K562 (cell line): ENCODE results near the gene LGR6. TPM values are rescaled to one million over a fixed set of nuclear protein-coding genes. Genes with fewer than 3 reads are reported as not detected.

ENCODE experiments used
- ATAC-seq: fragments of 200-7000 bp; cut with Tn5 transposase; 3 replicates; pipeline ENCODE4 v1.9.1; 2020; ENCODE audit warnings: moderate library complexity
- BruUV-seq: library from RNA; stranded (reverse); fragments of 400-500 nt; replicated peaks from 2 replicates; lab custom pipeline; 2021; lab: Mats Ljungman, UMichigan
- CTCF ChIA-PET: fragments of 300-600 bp; formaldehyde crosslinking; extraction: SDS; loops from one replicate; lab custom pipeline; 2021; ENCODE audit warnings: low intra/inter-chr PET ratio; lab: Yijun Ruan, JAX
- POLR2A ChIA-PET: fragments of 300-600, 350-650 bp; sonication (Branson Sonifier 250); formaldehyde crosslinking; extraction: SDS; loops from one replicate; lab custom pipeline; 2021; ENCODE audit warnings: antibody characterized with exemption, inconsistent platforms; lab: Yijun Ruan, JAX
- DNase-seq, 4 experiments: peaks; one replicate each; pipeline versions ENCODE4 v3.0.0 to v3.0.0-alpha.2; 2011 to 2018; ENCODE audit warnings: low spot score in 3 of 4, mixed read lengths in 3 of 4; ENCODE audit errors: extremely low read depth in 1 of 4
- FAIRE-seq: peaks from 2 replicates; lab custom pipeline; 2011; peaks lifted over from hg19 to GRCh38; lab: Jason Lieb, UNC
- H2AFZ ChIP-seq: 2 replicates; pipeline ENCODE4 v1.6.0; 2011; ENCODE audit warnings: low read depth, low read length, control low read depth, inconsistent platforms
- H3K27ac ChIP-seq: fragments of 200-600 bp; 3 replicates; pipeline ENCODE4 v1.8.0; 2011; ENCODE audit warnings: low read depth, mild to moderate bottlenecking, control low read depth, inconsistent platforms, low read length, moderate library complexity, mixed read lengths; ENCODE audit errors: extremely low read depth
- H3K27me3 ChIP-seq, 2 experiments: fragments of 300-600 bp in 1 of 2; 2 replicates in 1 of 2; 3 replicates in 1 of 2; pipeline versions ENCODE4 v1.6.0 to v1.8.0; 2011; ENCODE audit warnings: inconsistent platforms in 2 of 2, low read length in 2 of 2, mild to moderate bottlenecking in 1 of 2, mixed read lengths in 1 of 2, moderate library complexity in 1 of 2; ENCODE audit not compliant: control insufficient read depth in 2 of 2, insufficient read depth in 2 of 2
- H3K36me3 ChIP-seq: fragments of 300-600 bp; 3 replicates; pipeline ENCODE4 v1.8.0; 2011; ENCODE audit warnings: mild to moderate bottlenecking, low read length, inconsistent platforms; ENCODE audit not compliant: control insufficient read depth, insufficient read depth
- H3K4me1 ChIP-seq, 2 experiments: fragments of 200-600 bp in 1 of 2; replicated peaks in 1 of 2; 2 replicates in 1 of 2; 3 replicates in 1 of 2; pipeline versions ENCODE4 v1.5.1 to v1.8.0; 2011; ENCODE audit warnings: inconsistent platforms in 2 of 2, low read length in 2 of 2, mild to moderate bottlenecking in 1 of 2, mixed read lengths in 1 of 2, moderate library complexity in 1 of 2; ENCODE audit not compliant: control insufficient read depth in 2 of 2, insufficient read depth in 2 of 2
- H3K4me2 ChIP-seq: 2 replicates; pipeline ENCODE4 v1.6.1; 2011; ENCODE audit warnings: low read length, control low read depth, inconsistent platforms, mixed read lengths; ENCODE audit not compliant: insufficient read depth
- H3K4me3 ChIP-seq: fragments of 200-600 bp; sonication (generic), shearing (Covaris generic); 2 replicates; pipeline ENCODE4 v1.5.1; 2016; ENCODE audit warnings: control low read depth, inconsistent platforms
- H3K79me2 ChIP-seq: fragments of 200-600 bp; 3 replicates; pipeline ENCODE4 v1.8.0; 2011; ENCODE audit warnings: low read length, inconsistent platforms; ENCODE audit not compliant: control insufficient read depth, insufficient read depth
- H3K9ac ChIP-seq, 2 experiments: 2 replicates each; pipeline versions ENCODE4 v1.6.0 to v1.6.1; 2011; ENCODE audit warnings: low read depth in 2 of 2, low read length in 2 of 2, control low read depth in 1 of 2, inconsistent platforms in 1 of 2, mild to moderate bottlenecking in 1 of 2, mixed read lengths in 1 of 2; ENCODE audit not compliant: insufficient read depth in 1 of 2
- H3K9me1 ChIP-seq: one replicate; pipeline ENCODE4 v1.6.0; 2011; ENCODE audit warnings: inconsistent platforms, mild to moderate bottlenecking, low read length, moderate library complexity; ENCODE audit not compliant: control insufficient read depth, insufficient read depth
- H3K9me3 ChIP-seq: replicated peaks from 2 replicates; pipeline ENCODE4 v1.5.1; 2011; ENCODE audit warnings: low read depth, low read length, inconsistent platforms; ENCODE audit not compliant: control insufficient read depth, insufficient read depth
- H4K20me1 ChIP-seq: replicated peaks from 2 replicates; pipeline ENCODE4 v1.6.1; 2011; ENCODE audit warnings: low read length, inconsistent platforms, mixed read lengths; ENCODE audit not compliant: control insufficient read depth, insufficient read depth
- CBX3 ChIP-seq, 2 experiments: IDR thresholded peaks; 1 replicate in 1 of 2; 2 replicates in 1 of 2; pipeline ENCODE4 v1.6.1; 2012; ENCODE audit warnings: inconsistent platforms in 2 of 2, low read length in 2 of 2, borderline replicate concordance in 1 of 2, control low read depth in 1 of 2
- FOXP1 ChIP-seq: sonication (generic); formaldehyde crosslinking; IDR thresholded peaks from 2 replicates; pipeline ENCODE4 v1.8.0; 2022; ENCODE audit warnings: mild to moderate bottlenecking, missing genetic modification reagents
- KDM1A ChIP-seq, 2 experiments: fragments of 450-650 bp; IDR thresholded peaks; 2 replicates each; pipeline ENCODE4 v1.6.1; 2016; ENCODE audit warnings: mild to moderate bottlenecking in 2 of 2
- KLF13 ChIP-seq: fragments of 450-650 bp; IDR thresholded peaks from 2 replicates; pipeline ENCODE4 v1.6.1; 2016; ENCODE audit warnings: missing genetic modification characterization, low read depth, mild to moderate bottlenecking, missing compliant biosample characterization, moderate library complexity, borderline replicate concordance
- TEAD4 ChIP-seq, 2 experiments: sonication (generic) in 1 of 2; formaldehyde crosslinking in 1 of 2; IDR thresholded peaks; 2 replicates each; pipeline versions ENCODE4 v1.6.1 to v1.8.0; 2012 to 2022; ENCODE audit warnings: borderline replicate concordance in 1 of 2, inconsistent platforms in 1 of 2, low read length in 1 of 2, mild to moderate bottlenecking in 1 of 2, missing genetic modification reagents in 1 of 2
- WGBS: fragments of 100-300 bp; shearing (Covaris generic); methylation state at CpG from one replicate; pipeline ENCODE4 v1.1.6; 2016; ENCODE audit warnings: low coverage, mixed read lengths; ENCODE audit not compliant: insufficient coverage; ENCODE audit errors: missing lambda C conversion rate; 5-methylcytosine and 5-hydroxymethylcytosine counted together
- in situ Hi-C: fragments of 300-500 bp; cut with MboI; formaldehyde crosslinking; loops from 4 replicates; pipeline ENCODE4 v1.15.0; 2018; ENCODE audit warnings: inconsistent platforms, mixed read lengths
- intact Hi-C: fragments of 100-400 bp; cut with micrococcal nuclease; formaldehyde crosslinking; loops from 2 replicates; pipeline ENCODE4 v1.14.2; 2022
- polyA plus RNA-seq, 8 experiments: library from polyadenylated mRNA; depleted of rRNA in 4 of 8; stranded (reverse) in 5 of 8; unstranded in 3 of 8; fragments of >200 nt; fragmentation: Nextera tagmentation in 2 of 8; fragmentation: Illumina TruSeq in 1 of 8; extraction: Ambion mirVana in 2 of 8; extraction: Trizol in 1 of 8; gene quantifications; 2 replicates each; pipeline versions ENCODE4 v1.2.1 to v1.2.3, GENCODE V29; 2011 to 2014; ENCODE audit warnings: inconsistent platforms in 1 of 8, missing spikeins in 1 of 8
- total RNA-seq, 7 experiments: library from RNA; depleted of rRNA in 6 of 7; stranded (reverse); fragments of >200 nt in 6 of 7; fragmentation: Illumina TruSeq in 2 of 7; extraction: Trizol in 2 of 7; gene quantifications; 2 replicates each; pipeline versions ENCODE4 v1.2.1 to v1.2.3, GENCODE V29; 2011 to 2021; ENCODE audit warnings: low replicate concordance in 1 of 7

Gene LGR6
- total and polyA plus RNA-seq, 9 of the 15 experiments (the other 6 are each of a cell fraction or from before 2014, with no cell fraction given), result 0.01 to 0.54 (median 0.17) TPM; not detected in 1

- Histone ChIP-seq H2AFZ (no peak overlapping the region), H4K20me1 (peaks cover 4% of the 10 kb centered on the region; the same call in 1 of the 2 replicates), H3K9me3 (no peaks in the 10 kb centered on the region), H3K27me3 (peaks cover 46 to 74% of the 10 kb centered on the region in 2 experiments), H3K9ac (no peak overlapping the region), H3K27ac (no peak overlapping the region), H3K79me2 (no peaks in the 10 kb centered on the region), H3K9me1 (no peaks in the 10 kb centered on the region), H3K4me2 (no peak overlapping the region), H3K4me3 (no peak overlapping the region), H3K36me3 (no peaks in the 10 kb centered on the region), H3K4me1 (no peaks in the 10 kb centered on the region)
- TF ChIP-seq KDM1A (IDR thresholded peaks at IDR 0.05), result no peak
- TF ChIP-seq TEAD4 (IDR thresholded peaks at IDR 0.05; ENCODE audit: low read length), result no peak
- no peak for TF ChIP-seq TEAD4 (CRISPR knock-in tag; IDR thresholded peaks at IDR 0.05; ENCODE audit: borderline replicate concordance)
- no peak for TF ChIP-seq CBX3 (IDR thresholded peaks at IDR 0.05; ENCODE audit: borderline replicate concordance in 1 of 2, low read length in 2 of 2)
- no peak for TF ChIP-seq FOXP1
- no peak for TF ChIP-seq KLF13 (tag)
- ChIA-PET CTCF (no interaction called here), POLR2A (interaction anchor here (0.6 to 1.4 kb wide), 2 partner anchors 85 to 521 kb away, joined by 3 read pairs; no protein-coding TSS in a partner anchor)
- no peak for DNase-seq
- 1% methylated on average over 7 of the region's 7 CpGs for WGBS
- no peak for ATAC-seq
- intact Hi-C loops (no loop called here), in situ Hi-C loops (loop anchor here (25.0 kb wide), 1 partner anchor 89 kb away; no protein-coding TSS in a partner anchor)
- no TSS peak for BruUV-seq
- no peak for FAIRE-seq
These were observed 29.7 kb downstream of the LGR6 start for GRCh38 chr1:202223121-202223860.
